NT2/D1 (cell line): ENCODE measurements around the gene CYP19A1.

Source experiments
- DNase-seq: peaks from one replicate; pipeline ENCODE4 v3.0.0-alpha.2; 2011; ENCODE audit warnings: low read depth, low spot score
- H3K27me3 ChIP-seq: 2 replicates; pipeline ENCODE4 v1.6.0; 2011; ENCODE audit warnings: mild to moderate bottlenecking; ENCODE audit not compliant: insufficient read length, insufficient read depth
- H3K36me3 ChIP-seq: 2 replicates; pipeline ENCODE4 v1.6.1; 2011; ENCODE audit warnings: mild to moderate bottlenecking, low read length, mixed read lengths; ENCODE audit not compliant: insufficient read depth, insufficient read length
- H3K4me1 ChIP-seq: 2 replicates; pipeline ENCODE4 v1.5.1; 2011; ENCODE audit not compliant: insufficient read depth, insufficient read length
- H3K4me3 ChIP-seq: 2 replicates; pipeline ENCODE4 v1.5.1; 2011; ENCODE audit warnings: low read depth; ENCODE audit not compliant: insufficient read length
- H3K9ac ChIP-seq: 2 replicates; pipeline ENCODE4 v1.6.0; 2011; ENCODE audit warnings: low read depth; ENCODE audit not compliant: insufficient read length
- H3K9me3 ChIP-seq: 2 replicates; pipeline ENCODE4 v1.5.1; 2011; ENCODE audit warnings: mild to moderate bottlenecking, low read length; ENCODE audit not compliant: insufficient read depth
- SUZ12 ChIP-seq: IDR thresholded peaks from 2 replicates; pipeline ENCODE4 v1.6.1; 2011; ENCODE audit not compliant: insufficient read length, insufficient read depth; ENCODE audit errors: extremely low read depth
- YY1 ChIP-seq: IDR thresholded peaks from 2 replicates; pipeline ENCODE4 v1.6.1; 2011; ENCODE audit not compliant: insufficient read length, insufficient read depth
- ZNF274 ChIP-seq: IDR thresholded peaks from 2 replicates; pipeline ENCODE4 v1.6.1; 2011; ENCODE audit warnings: mild to moderate bottlenecking, low read depth, low read length

The CYP19A1 gene

GRCh38 chr15:51316636-51317035, 21.8 kb downstream of the CYP19A1 start:
- DNase-seq: no peak
- H3K9me3 ChIP-seq: no peaks in the 10 kb centered on the region
- H3K9ac ChIP-seq: no peak overlapping the region
- no peaks in the 10 kb centered on the region for H3K27me3 ChIP-seq
- TF ChIP-seq YY1: no peak
- TF ChIP-seq ZNF274: no peak
- no peak for TF ChIP-seq SUZ12
- H3K4me3 ChIP-seq: no peak overlapping the region
- H3K4me1 ChIP-seq: no peaks in the 10 kb centered on the region
- H3K36me3 ChIP-seq: no peaks in the 10 kb centered on the region

- no peaks in the 10 kb centered on the region for H3K27me3 ChIP-seq
- no peaks in the 10 kb centered on the region for H3K4me1 ChIP-seq
- no peak for DNase-seq
- TF ChIP-seq YY1 (no peak), ZNF274 (no peak), SUZ12 (no peak)
- H3K4me3 ChIP-seq: no peak overlapping the region
- no peak overlapping the region for H3K9ac ChIP-seq
- no peaks in the 10 kb centered on the region for H3K36me3 ChIP-seq
- H3K9me3 ChIP-seq: no peaks in the 10 kb centered on the region
Observed at GRCh38 chr15:51315726-51316125, 22.7 kb downstream of the CYP19A1 start.

- no peaks in the 10 kb centered on the region for H3K27me3 ChIP-seq
- H3K9ac ChIP-seq: no peak overlapping the region
- H3K4me3 ChIP-seq: no peak overlapping the region
- DNase-seq: no peak
- no peaks in the 10 kb centered on the region for H3K36me3 ChIP-seq
- H3K4me1 ChIP-seq: no peaks in the 10 kb centered on the region
- H3K9me3 ChIP-seq: no peaks in the 10 kb centered on the region
- no peak for TF ChIP-seq YY1
- no peak for TF ChIP-seq ZNF274
- no peak for TF ChIP-seq SUZ12
Observed at GRCh38 chr15:51314391-51315337, 23.7 kb downstream of the CYP19A1 start.

GRCh38 chr15:51313644-51314280, 24.6 kb downstream of the CYP19A1 start:
- no peaks in the 10 kb centered on the region for H3K9me3 ChIP-seq
- no peaks in the 10 kb centered on the region for H3K4me1 ChIP-seq
- no peaks in the 10 kb centered on the region for H3K27me3 ChIP-seq
- no peak overlapping the region for H3K9ac ChIP-seq
- DNase-seq: no peak
- no peak overlapping the region for H3K4me3 ChIP-seq
- H3K36me3 ChIP-seq: no peaks in the 10 kb centered on the region
- no peak for TF ChIP-seq ZNF274
- TF ChIP-seq SUZ12: no peak
- TF ChIP-seq YY1: no peak

GRCh38 chr15:51313074-51313393, 25.4 kb downstream of the CYP19A1 start:
- no peaks in the 10 kb centered on the region for H3K27me3 ChIP-seq
- no peaks in the 10 kb centered on the region for H3K4me1 ChIP-seq
- H3K36me3 ChIP-seq: no peaks in the 10 kb centered on the region
- no peak for DNase-seq
- H3K4me3 ChIP-seq: no peak overlapping the region
- no peaks in the 10 kb centered on the region for H3K9me3 ChIP-seq
- no peak overlapping the region for H3K9ac ChIP-seq
- TF ChIP-seq SUZ12 (no peak), ZNF274 (no peak), YY1 (no peak)

- DNase-seq: no peak
- H3K9ac ChIP-seq: no peak overlapping the region
Observed at GRCh38 chr15:51312166-51313073, 26.0 kb downstream of the CYP19A1 start.

GRCh38 chr15:51311510-51311909, 26.9 kb downstream of the CYP19A1 start:
- TF ChIP-seq YY1 (no peak), ZNF274 (no peak), SUZ12 (no peak)

More at GRCh38 chr15:51312166-51313073, 26.0 kb downstream of the CYP19A1 start:
- H3K9me3 ChIP-seq: no peaks in the 10 kb centered on the region
- H3K27me3 ChIP-seq: no peaks in the 10 kb centered on the region
- no peaks in the 10 kb centered on the region for H3K36me3 ChIP-seq
- no peak for TF ChIP-seq ZNF274
- TF ChIP-seq YY1: no peak
- TF ChIP-seq SUZ12: no peak
- H3K4me3 ChIP-seq: no peak overlapping the region
- no peaks in the 10 kb centered on the region for H3K4me1 ChIP-seq

More at GRCh38 chr15:51311510-51311909, 26.9 kb downstream of the CYP19A1 start:
- Histone ChIP-seq H3K9ac (no peak overlapping the region), H3K36me3 (no peaks in the 10 kb centered on the region), H3K4me1 (no peaks in the 10 kb centered on the region), H3K27me3 (no peaks in the 10 kb centered on the region), H3K9me3 (no peaks in the 10 kb centered on the region), H3K4me3 (no peak overlapping the region)
- DNase-seq: no peak
